DMS 273 (cell line): ENCODE measurements around the gene ZKSCAN3.
"Not testable (repeated sequence)": the region's sequence is repeated elsewhere in the genome, so short reads cannot be mapped to it uniquely, and the experiment has no call there.

ENCODE experiments used
- DNase-seq: peaks from one replicate; lab custom pipeline; 2025; ENCODE audit not compliant: unreplicated experiment; lab: John Stamatoyannopoulos, UW

The ZKSCAN3 gene

GRCh38 chr6:28340310-28341095 is 9.2 kb upstream of the ZKSCAN3 start:
- DNase-seq, result no peak

GRCh38 chr6:28343898-28344677 is 5.7 kb upstream of the ZKSCAN3 start:
- no peak for DNase-seq

- DNase-seq, result no peak
Observed at GRCh38 chr6:28345201-28345600, 4.5 kb upstream of the ZKSCAN3 start.

- no peak for DNase-seq
Observed at GRCh38 chr6:28347119-28347518, 2.6 kb upstream of the ZKSCAN3 start.

GRCh38 chr6:28349344-28349891 is 329 bp upstream of the ZKSCAN3 start:
- DNase-seq, result no peak

- no peak for DNase-seq
Observed at GRCh38 chr6:28351087-28351486, 1.3 kb downstream of the ZKSCAN3 start.

GRCh38 chr6:28351493-28351925 is 1.8 kb downstream of the ZKSCAN3 start:
- DNase-seq, result no peak

GRCh38 chr6:28353356-28353755 is 3.6 kb downstream of the ZKSCAN3 start:
- no peak for DNase-seq

- DNase-seq, result peak; percentile 12
Observed at GRCh38 chr6:28353981-28354676, 4.4 kb downstream of the ZKSCAN3 start.

- DNase-seq, result no peak
Observed at GRCh38 chr6:28354688-28355554, 5.2 kb downstream of the ZKSCAN3 start.

- DNase-seq, result peak; percentile 92
Observed at GRCh38 chr6:28355743-28356665, 6.3 kb downstream of the ZKSCAN3 start.

GRCh38 chr6:28356666-28357020 is 6.9 kb downstream of the ZKSCAN3 start:
- DNase-seq, result no peak

GRCh38 chr6:28357036-28357435 is 7.3 kb downstream of the ZKSCAN3 start:
- DNase-seq, result no peak

GRCh38 chr6:28359562-28359961 is 9.8 kb downstream of the ZKSCAN3 start:
- DNase-seq, result not testable (repeated sequence)

GRCh38 chr6:28360961-28361360 is 11.2 kb downstream of the ZKSCAN3 start:
- DNase-seq, result no peak

- DNase-seq, result not testable (repeated sequence)
Observed at GRCh38 chr6:28365590-28365989, 15.8 kb downstream of the ZKSCAN3 start.

- DNase-seq, result no peak
Observed at GRCh38 chr6:28368522-28368921, 18.8 kb downstream of the ZKSCAN3 start.

GRCh38 chr6:28369463-28369862 is 19.7 kb downstream of the ZKSCAN3 start:
- no peak for DNase-seq

GRCh38 chr6:28370440-28370839 is 20.7 kb downstream of the ZKSCAN3 start:
- DNase-seq, result no peak
